Activated CD4-positive, alpha-beta T cell treated with anti-CD3 and anti-CD28 coated beads, Interleukin-2, amount 50 U/mL, for 24 hours (primary cell): ENCODE data around the gene PARP15.

Source experiments
- DNase-seq, 2 donors: peaks; one replicate each; pipeline ENCODE4 v3.0.0-alpha.2; 2020; ENCODE audit warnings: low read depth in 1 of 2, low spot score in 1 of 2

The PARP15 gene

DNA sequence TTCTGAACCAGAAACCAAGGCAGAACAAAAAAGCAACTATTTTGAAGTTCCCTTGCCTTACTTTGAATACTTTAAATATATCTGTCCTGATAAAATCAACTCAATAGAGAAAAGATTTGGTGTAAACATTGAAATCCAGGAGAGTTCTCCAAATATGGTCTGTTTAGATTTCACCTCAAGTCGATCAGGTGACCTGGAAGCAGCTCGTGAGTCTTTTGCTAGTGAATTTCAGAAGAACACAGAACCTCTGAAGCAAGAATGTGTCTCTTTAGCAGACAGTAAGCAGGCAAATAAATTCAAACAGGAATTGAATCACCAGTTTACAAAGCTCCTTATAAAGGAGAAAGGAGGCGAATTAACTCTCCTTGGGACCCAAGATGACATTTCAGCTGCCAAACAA, 8.7 kb upstream of the PARP15 start:
- DNase-seq, result no peak

- no peak for DNase-seq
Measured at GRCh38 chr3:122572940-122573412, 4.5 kb upstream of the PARP15 start.

GRCh38 chr3:122576174-122576940, 1.1 kb upstream of the PARP15 start:
- DNase-seq, result peak; percentile 10 to 61

GRCh38 chr3:122578069-122578740, 755 bp downstream of the PARP15 start:
- no peak for DNase-seq

DNA sequence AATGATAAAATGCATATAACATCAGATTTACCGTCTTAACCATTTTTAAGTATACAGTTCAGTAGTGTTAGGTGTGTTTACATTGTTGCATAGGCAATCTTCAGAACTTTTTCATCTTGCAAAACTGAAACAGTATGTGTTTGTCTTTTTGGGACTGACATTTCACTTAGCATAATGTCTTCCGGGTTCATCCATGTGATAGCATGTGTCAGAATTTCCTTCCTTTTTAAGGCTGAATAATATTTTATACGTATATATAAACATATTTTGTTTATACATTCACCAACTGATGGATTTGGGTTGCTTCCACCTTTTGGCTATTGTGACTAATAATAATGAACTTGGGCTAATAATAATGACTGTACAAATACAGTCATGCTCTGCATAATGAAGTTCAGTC, 3.0 kb downstream of the PARP15 start:
- no peak for DNase-seq

DNA sequence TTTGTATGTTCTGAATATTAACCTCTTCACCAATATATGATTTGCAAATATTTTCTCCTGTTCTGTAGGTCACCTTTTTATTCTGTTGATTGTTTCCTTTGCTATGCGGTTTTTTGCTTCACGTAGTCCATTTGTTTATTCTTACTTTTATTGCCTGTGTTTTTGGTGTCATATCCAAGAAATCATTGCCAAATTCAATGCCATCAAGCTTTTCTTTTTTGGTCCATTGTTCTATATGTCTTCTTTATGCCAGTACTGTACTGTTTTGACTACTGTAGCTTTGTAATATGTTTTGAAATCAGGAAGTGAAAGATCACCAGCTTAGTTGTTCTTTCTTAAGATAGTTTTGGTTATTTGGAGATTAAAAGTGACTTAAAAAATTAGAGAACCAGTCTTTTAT, 4.2 kb downstream of the PARP15 start:
- DNase-seq, result no peak

DNA sequence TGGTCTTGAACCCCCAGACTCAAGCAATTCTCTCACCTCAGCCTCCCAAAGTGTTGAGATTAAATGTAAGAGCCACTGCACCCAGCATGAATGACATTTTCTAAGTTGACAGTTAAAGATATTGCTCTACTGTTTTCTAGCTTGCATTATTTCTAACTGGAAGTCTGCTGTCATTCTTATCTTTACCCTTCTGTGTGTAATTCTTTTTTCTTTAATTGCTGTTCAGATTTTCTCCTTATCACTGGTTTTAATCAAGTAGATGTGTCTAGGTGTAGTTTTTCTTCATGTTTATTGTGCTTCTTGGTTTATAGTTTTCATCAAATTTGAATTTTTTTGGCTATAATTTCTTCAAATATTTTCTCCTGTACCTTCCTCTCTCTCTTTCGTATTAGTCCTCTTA, 4.9 kb downstream of the PARP15 start:
- DNase-seq, result no peak

DNA sequence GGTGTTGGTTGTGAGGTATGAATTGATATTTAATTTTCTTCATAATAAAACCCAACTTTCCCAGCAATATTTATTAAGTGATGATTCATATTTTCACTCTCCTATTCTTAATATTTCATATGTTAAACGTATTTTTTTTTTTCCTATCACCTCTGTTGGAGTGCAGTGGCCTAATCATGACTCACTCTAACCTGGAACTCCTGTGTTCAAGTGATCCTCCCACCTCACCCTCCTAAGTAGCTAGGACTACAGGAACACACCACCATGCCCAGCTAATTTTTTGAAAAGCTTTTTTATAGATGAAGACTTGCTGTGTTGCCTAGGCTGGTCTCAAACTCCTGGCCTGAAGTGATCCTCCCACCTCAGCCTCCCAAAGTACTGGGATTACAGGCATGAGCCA, 8.6 kb downstream of the PARP15 start:
- no peak for DNase-seq

DNA sequence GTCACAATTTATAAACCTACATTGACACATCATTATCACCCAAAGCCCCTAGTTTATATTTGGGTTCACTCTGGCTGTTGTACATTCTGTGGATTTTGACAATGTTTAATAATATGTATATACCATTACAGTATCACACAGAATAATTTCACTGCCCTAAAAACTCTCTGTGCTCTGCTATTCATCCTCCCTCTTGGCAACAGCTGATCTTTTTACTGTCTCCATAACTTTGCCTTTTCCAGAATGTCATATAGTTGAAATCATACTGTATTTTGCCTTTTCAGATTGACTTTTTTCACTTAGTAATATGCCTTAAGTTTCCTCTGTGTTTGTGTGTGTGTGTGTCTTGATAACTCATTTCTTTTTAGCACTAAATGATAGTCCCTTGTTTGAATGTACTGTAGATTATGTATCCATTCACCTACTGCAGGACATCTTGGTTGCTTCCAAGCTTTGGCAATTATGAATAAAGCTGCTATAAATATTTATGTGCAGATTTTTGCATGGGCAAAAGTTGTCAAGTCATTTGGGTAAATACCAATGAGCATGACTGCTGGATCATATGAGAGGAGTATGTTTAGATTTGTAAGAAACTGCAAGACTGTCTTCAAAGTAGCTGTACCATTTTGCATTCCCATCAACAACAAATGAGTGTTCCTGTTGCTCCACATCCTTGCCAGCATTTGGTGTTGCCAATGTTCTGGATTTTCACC, 9.5 kb downstream of the PARP15 start:
- DNase-seq, result no peak

DNA sequence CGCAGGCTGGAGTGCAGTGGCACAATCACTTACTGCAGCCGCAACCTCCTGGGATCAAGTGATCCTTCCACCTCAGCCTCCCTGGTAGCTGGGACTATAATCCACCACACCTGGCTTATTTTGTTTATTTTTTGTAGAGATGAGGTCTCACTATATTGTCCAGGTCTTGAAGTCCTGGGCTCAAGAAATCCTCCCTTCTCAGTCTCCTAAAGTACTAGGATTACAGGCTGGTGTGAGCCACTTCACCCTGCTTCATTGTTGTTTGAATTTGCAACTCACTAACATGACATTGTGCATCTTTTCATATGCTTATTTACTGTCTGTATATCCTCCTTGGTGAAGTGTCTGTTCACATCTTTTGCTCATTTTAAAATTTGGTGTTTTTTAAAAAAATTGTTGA, 10.1 kb downstream of the PARP15 start:
- no peak for DNase-seq

- no peak for DNase-seq
Measured at GRCh38 chr3:122589297-122589696, 11.8 kb downstream of the PARP15 start.

GRCh38 chr3:122590610-122591009, 13.2 kb downstream of the PARP15 start:
- DNase-seq, result no peak

DNA sequence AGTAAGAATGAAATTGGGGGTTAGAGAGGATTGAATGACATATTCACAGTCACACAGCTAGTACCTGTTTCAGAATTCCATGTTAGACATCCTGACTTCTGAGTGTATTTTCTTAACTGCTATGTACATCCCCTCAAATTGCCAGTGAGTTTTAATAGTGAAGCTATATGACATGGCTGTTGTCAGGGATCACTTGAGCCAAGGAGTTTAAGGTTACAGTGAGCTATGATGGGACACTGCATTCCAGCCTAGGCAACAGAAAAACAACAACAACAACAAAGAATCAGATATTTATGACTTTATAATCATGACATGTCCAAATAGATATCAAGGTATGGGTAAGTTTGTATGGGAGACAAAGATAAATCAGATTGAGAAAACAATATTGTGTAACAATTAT, 16.6 kb downstream of the PARP15 start:
- DNase-seq, result no peak

DNA sequence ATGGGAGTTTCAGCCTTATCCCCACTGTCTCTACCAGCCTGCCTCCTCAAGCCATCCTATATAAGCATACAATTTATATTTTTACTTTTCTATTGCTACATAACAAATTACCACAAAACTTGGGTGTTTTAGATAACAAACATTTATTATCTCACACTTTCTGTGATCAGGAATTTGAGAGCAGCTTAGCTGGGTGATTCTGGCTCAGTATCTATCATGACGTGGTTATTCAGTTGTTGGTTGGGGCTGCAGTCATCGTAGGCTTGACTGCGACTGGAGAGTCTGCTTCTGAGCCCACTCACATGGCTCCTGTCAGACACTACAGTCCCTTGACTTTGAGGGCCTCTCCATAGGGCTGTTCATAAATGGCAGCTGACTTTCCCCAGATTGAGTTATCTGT, 20.7 kb downstream of the PARP15 start:
- no peak for DNase-seq

DNA sequence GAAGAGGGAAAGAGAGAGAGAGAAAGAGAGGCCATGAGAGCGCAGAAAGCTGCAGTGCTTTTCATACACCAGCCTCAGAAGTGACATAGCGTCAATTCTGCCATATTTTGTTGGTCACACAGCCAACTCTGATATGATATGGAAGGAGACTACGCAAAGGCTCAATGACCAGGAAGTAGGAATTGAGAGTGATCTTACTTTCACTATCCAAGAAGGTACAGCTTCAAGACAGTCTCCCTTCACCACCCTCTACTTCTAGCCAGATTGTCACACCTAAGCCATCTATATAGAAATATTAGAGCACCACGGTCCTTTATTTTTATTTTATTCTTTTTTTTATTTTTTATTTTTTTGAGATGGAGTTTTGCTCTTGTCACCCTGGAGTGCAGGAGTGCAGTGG, 21.1 kb downstream of the PARP15 start:
- DNase-seq, result no peak

DNA sequence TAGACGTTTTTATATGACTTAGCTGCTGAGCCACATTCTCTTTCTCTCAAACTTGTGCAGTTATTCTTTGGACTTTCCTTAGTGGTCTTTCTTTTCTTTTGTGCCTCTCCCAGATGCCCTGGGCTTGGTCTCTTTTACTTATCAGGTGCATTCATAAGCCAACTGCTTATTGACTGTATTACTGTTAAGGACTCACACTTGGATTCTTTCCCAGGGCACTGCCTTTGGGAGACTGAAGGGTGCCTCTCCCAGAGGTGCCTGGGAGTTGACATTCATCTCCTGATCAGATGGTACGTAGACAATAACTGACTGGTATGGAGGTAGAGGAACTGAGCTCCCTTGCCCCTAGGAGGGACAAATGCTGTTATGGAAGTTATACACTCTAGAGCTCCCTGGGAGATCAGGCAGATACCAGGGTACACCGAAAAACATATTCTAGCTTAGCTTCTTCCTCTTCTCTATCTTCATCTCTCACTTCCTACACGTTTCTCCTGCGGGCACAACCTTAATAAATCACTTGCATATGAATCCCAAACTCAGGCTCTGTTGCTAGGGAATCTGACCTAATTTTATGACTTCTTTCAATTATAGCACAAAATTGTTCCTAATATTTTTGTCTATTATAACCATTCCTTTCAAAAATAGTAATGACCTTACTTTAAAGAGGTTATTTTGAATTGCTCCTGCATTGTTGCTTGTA, 24.7 kb downstream of the PARP15 start:
- no peak for DNase-seq

DNA sequence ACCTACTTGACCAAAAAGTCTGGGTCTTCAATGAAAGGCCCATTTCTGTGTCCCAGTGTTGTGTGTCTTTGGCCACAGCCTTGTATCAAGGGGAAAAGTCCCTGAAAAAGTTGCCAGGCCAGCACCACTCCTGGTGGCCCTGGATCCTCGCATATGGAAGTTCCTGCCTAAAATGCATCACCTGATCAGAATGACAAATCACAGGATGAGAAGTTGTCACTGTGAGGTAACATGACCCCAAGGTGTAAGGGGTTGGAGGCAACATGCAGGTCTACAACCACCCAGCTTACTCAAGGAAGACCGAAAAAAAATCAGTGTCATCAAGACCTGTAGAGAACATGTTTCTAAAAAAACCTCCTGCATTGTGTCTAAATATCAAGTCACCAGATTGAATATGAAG, 25.6 kb downstream of the PARP15 start:
- DNase-seq, result no peak

GRCh38 chr3:122606330-122606729, 28.9 kb downstream of the PARP15 start:
- DNase-seq, result no peak

DNA sequence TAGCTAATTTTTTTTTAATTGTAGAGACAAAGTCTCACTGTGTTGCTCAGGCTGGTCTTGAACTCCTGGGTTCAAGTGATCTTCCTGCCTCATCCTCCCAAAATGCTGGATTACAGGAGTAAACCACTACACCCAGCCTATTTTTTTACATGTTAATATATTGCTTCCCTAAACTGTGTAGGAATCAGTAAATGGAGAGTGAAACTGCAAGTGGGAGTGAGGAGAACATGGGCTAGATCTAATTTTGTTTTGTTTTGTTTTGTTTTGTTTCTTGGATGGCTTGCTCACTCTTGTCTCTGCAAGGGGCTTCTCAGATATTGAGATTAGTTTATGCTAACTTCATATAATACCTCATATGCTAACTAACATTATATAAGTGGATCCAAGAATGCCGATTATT, 31.5 kb downstream of the PARP15 start:
- no peak for DNase-seq

- peak in 1 of 2 donors; percentile 51 for DNase-seq
Measured at GRCh38 chr3:122609798-122610559, 32.5 kb downstream of the PARP15 start.

DNA sequence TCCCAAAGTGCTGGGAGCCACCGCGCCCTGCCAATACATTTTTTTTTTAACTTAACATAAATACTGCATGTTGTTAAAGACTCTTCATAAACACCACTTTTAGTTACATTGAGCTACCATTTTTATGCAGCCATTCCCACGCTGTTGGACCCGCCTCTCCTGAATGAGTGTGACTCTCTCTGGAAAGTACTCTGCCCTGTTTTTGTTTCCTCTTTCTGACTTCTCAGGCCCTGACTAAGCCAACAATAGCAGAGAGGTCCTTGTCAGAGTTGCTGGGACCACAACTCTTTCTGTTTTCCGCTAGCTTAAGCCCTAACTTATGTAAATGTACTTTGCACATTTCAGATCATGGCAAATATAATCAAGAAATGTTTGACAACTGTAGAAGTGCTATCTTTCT, 35.2 kb downstream of the PARP15 start:
- no peak for DNase-seq
